ENCODE measurements around the gene TENM4.

Gene TENM4

GRCh38 chr11:79045800-79046304 lies 395.0 kb downstream of the TENM4 start:
- DNase-seq = no peak

GRCh38 chr11:79045018-79045799 lies 395.6 kb downstream of the TENM4 start:
- DNase-seq = no peak

- no peak for DNase-seq
Measured at GRCh38 chr11:79044201-79044600, 396.6 kb downstream of the TENM4 start.

GRCh38 chr11:79043726-79044125 lies 397.1 kb downstream of the TENM4 start:
- no peak for DNase-seq

- DNase-seq = no peak
Measured at GRCh38 chr11:79042824-79043223, 398.0 kb downstream of the TENM4 start.

GRCh38 chr11:79040348-79040747 lies 400.5 kb downstream of the TENM4 start:
- no peak for DNase-seq

- DNase-seq = no peak
Measured at GRCh38 chr11:79039122-79039521, 401.7 kb downstream of the TENM4 start.

- DNase-seq = no peak
Measured at GRCh38 chr11:79035881-79036280, 404.9 kb downstream of the TENM4 start.

- no peak for DNase-seq
Measured at GRCh38 chr11:79033833-79034232, 407.0 kb downstream of the TENM4 start.

GRCh38 chr11:79030448-79030847 lies 410.4 kb downstream of the TENM4 start:
- DNase-seq = no peak

GRCh38 chr11:79028225-79028624 lies 412.6 kb downstream of the TENM4 start:
- DNase-seq = no peak

GRCh38 chr11:79026803-79027445 lies 413.9 kb downstream of the TENM4 start:
- DNase-seq = no peak

- DNase-seq = no peak
Measured at GRCh38 chr11:79025622-79026021, 415.2 kb downstream of the TENM4 start.

- DNase-seq = no peak
Measured at GRCh38 chr11:79025097-79025496, 415.7 kb downstream of the TENM4 start.

GRCh38 chr11:79022265-79022664 lies 418.6 kb downstream of the TENM4 start:
- no peak for DNase-seq

- no peak for DNase-seq
Measured at GRCh38 chr11:79021601-79022000, 419.2 kb downstream of the TENM4 start.

GRCh38 chr11:79019975-79020374 lies 420.9 kb downstream of the TENM4 start:
- no peak for DNase-seq

- no peak for DNase-seq
Measured at GRCh38 chr11:79019277-79019676, 421.6 kb downstream of the TENM4 start.

GRCh38 chr11:79018371-79018849 lies 422.4 kb downstream of the TENM4 start:
- no peak for DNase-seq

- no peak for DNase-seq
Measured at GRCh38 chr11:79017811-79018210, 423.0 kb downstream of the TENM4 start.

GRCh38 chr11:79013509-79013908 lies 427.3 kb downstream of the TENM4 start:
- no peak for DNase-seq

- no peak for DNase-seq
Measured at GRCh38 chr11:79011357-79011756, 429.5 kb downstream of the TENM4 start.

- no peak for DNase-seq
Measured at GRCh38 chr11:79007771-79008402, 432.9 kb downstream of the TENM4 start.

- no peak for DNase-seq
Measured at GRCh38 chr11:79006854-79007253, 434.0 kb downstream of the TENM4 start.
